NCI-H524 (cell line): ENCODE measurements around the gene CNOT3.

ENCODE experiments used
- DNase-seq, 2 experiments: peaks; one replicate each; lab custom pipeline; 2025; lab: John Stamatoyannopoulos, UW

The CNOT3 gene

GRCh38 chr19:54121259-54121658, 16.3 kb upstream of the CNOT3 start:
- no peak for DNase-seq

- no peak for DNase-seq
These were observed 13.9 kb upstream of the CNOT3 start for GRCh38 chr19:54123682-54124081.

- DNase-seq = no peak
These were observed 13.2 kb upstream of the CNOT3 start for GRCh38 chr19:54124393-54124792.

GRCh38 chr19:54125713-54126112, 11.8 kb upstream of the CNOT3 start:
- no peak for DNase-seq

- DNase-seq = no peak
These were observed 9.7 kb upstream of the CNOT3 start for GRCh38 chr19:54127688-54128440.

- no peak for DNase-seq
These were observed 9.2 kb upstream of the CNOT3 start for GRCh38 chr19:54128441-54128725.

- no peak for DNase-seq
These were observed 8.6 kb upstream of the CNOT3 start for GRCh38 chr19:54128796-54129616.

GRCh38 chr19:54129617-54129996, 8.0 kb upstream of the CNOT3 start:
- no peak for DNase-seq

- peak; percentile 19 to 48 for DNase-seq
These were observed 4.1 kb upstream of the CNOT3 start for GRCh38 chr19:54133312-54133956.

GRCh38 chr19:54133957-54134590, 3.5 kb upstream of the CNOT3 start:
- DNase-seq = no peak

- DNase-seq = peak; percentile 75 to 83
These were observed 1.3 kb upstream of the CNOT3 start for GRCh38 chr19:54136086-54136863.

- peak; percentile 100 for DNase-seq
These were observed 481 bp upstream of the CNOT3 start for GRCh38 chr19:54136864-54137698.

GRCh38 chr19:54138489-54139256, 1.1 kb downstream of the CNOT3 start:
- DNase-seq = no peak

GRCh38 chr19:54141356-54141755, 3.8 kb downstream of the CNOT3 start:
- no peak for DNase-seq

GRCh38 chr19:54142166-54142780, 4.7 kb downstream of the CNOT3 start:
- no peak for DNase-seq

GRCh38 chr19:54145541-54146158, 8.1 kb downstream of the CNOT3 start:
- no peak for DNase-seq

- DNase-seq = no peak
These were observed 10.1 kb downstream of the CNOT3 start for GRCh38 chr19:54147676-54148075.

GRCh38 chr19:54148158-54148557, 10.6 kb downstream of the CNOT3 start:
- DNase-seq = no peak
